ENCODE data around the gene MYO18A. TPM values are rescaled to one million over a fixed set of nuclear protein-coding genes. Genes with fewer than 3 reads are reported as not detected.

Gene MYO18A
- total RNA-seq, 1 experiment from 2014 or later: 89.9 TPM

GRCh38 chr17:29073520-29073919 is 106.7 kb downstream of the MYO18A start:
- Mint-ChIP-seq H3K9me3 (ENCODE audit: low read depth, unreplicated experiment) (no peaks in the 10 kb centered on the region), H3K4me1 (ENCODE audit: low read depth, unreplicated experiment) (no peaks in the 10 kb centered on the region), H3K27ac (ENCODE audit: unreplicated experiment) (no peak overlapping the region), H3K4me3 (ENCODE audit: low read depth, unreplicated experiment) (no peak overlapping the region), H3K27me3 (ENCODE audit: unreplicated experiment) (no peaks in the 10 kb centered on the region), H3K36me3 (ENCODE audit: insufficient read depth, unreplicated experiment) (peaks cover 39% of the 10 kb centered on the region)
- no peak for TF ChIP-seq CTCF (IDR thresholded peaks at IDR 0.05; ENCODE audit: unreplicated experiment)
- intact Hi-C loops (cut with micrococcal nuclease; ENCODE audit: unreplicated experiment): no loop called here
- TSS peak; percentile 61 for BruUV-seq (replicated peaks)
- DNase-seq: no peak
- CTCF ChIA-PET: interaction anchor here (0.5 kb wide), 1 partner anchor 15 kb away, joined by 3 read pairs; no protein-coding TSS in a partner anchor

- no peak overlapping the region for H3K4me3 Mint-ChIP-seq (ENCODE audit: low read depth, unreplicated experiment)
- CTCF ChIA-PET: no interaction called here
- H3K27ac Mint-ChIP-seq (ENCODE audit: unreplicated experiment): no peak overlapping the region
- no peaks in the 10 kb centered on the region for H3K9me3 Mint-ChIP-seq (ENCODE audit: low read depth, unreplicated experiment)
- intact Hi-C loops (cut with micrococcal nuclease; ENCODE audit: unreplicated experiment): no loop called here
- H3K36me3 Mint-ChIP-seq (ENCODE audit: insufficient read depth, unreplicated experiment): peaks cover 39% of the 10 kb centered on the region
- no peaks in the 10 kb centered on the region for H3K27me3 Mint-ChIP-seq (ENCODE audit: unreplicated experiment)
- BruUV-seq (replicated peaks): no TSS peak
- H3K4me1 Mint-ChIP-seq (ENCODE audit: low read depth, unreplicated experiment): no peaks in the 10 kb centered on the region
- no peak for TF ChIP-seq CTCF (IDR thresholded peaks at IDR 0.05; ENCODE audit: unreplicated experiment)
- no peak for DNase-seq
Measured at GRCh38 chr17:29073045-29073444, 107.2 kb downstream of the MYO18A start.

GRCh38 chr17:29071303-29071702 is 108.9 kb downstream of the MYO18A start:
- CTCF ChIA-PET: no interaction called here
- no peak overlapping the region for H3K27ac Mint-ChIP-seq (ENCODE audit: unreplicated experiment)

GRCh38 chr17:29070781-29071180 is 109.4 kb downstream of the MYO18A start:
- H3K4me3 Mint-ChIP-seq (ENCODE audit: low read depth, unreplicated experiment): no peak overlapping the region
- no peak for TF ChIP-seq CTCF (IDR thresholded peaks at IDR 0.05; ENCODE audit: unreplicated experiment)
- H3K9me3 Mint-ChIP-seq (ENCODE audit: low read depth, unreplicated experiment): no peaks in the 10 kb centered on the region
- H3K36me3 Mint-ChIP-seq (ENCODE audit: insufficient read depth, unreplicated experiment): peaks cover 27% of the 10 kb centered on the region
- no peak for DNase-seq
- peaks cover 10% of the 10 kb centered on the region for H3K27me3 Mint-ChIP-seq (ENCODE audit: unreplicated experiment)
- intact Hi-C loops (cut with micrococcal nuclease; ENCODE audit: unreplicated experiment): no loop called here
- H3K27ac Mint-ChIP-seq (ENCODE audit: unreplicated experiment): peak overlapping the region; percentile 10
- CTCF ChIA-PET: no interaction called here
- no TSS peak for BruUV-seq (replicated peaks)
- no peaks in the 10 kb centered on the region for H3K4me1 Mint-ChIP-seq (ENCODE audit: low read depth, unreplicated experiment)

More at GRCh38 chr17:29071303-29071702, 108.9 kb downstream of the MYO18A start:
- no peaks in the 10 kb centered on the region for H3K9me3 Mint-ChIP-seq (ENCODE audit: low read depth, unreplicated experiment)
- peaks cover 28% of the 10 kb centered on the region for H3K36me3 Mint-ChIP-seq (ENCODE audit: insufficient read depth, unreplicated experiment)
- H3K4me1 Mint-ChIP-seq (ENCODE audit: low read depth, unreplicated experiment): no peaks in the 10 kb centered on the region
- no peak overlapping the region for H3K4me3 Mint-ChIP-seq (ENCODE audit: low read depth, unreplicated experiment)
- H3K27me3 Mint-ChIP-seq (ENCODE audit: unreplicated experiment): peaks cover 9% of the 10 kb centered on the region
- BruUV-seq (replicated peaks): no TSS peak
- no peak for DNase-seq
- no peak for TF ChIP-seq CTCF (IDR thresholded peaks at IDR 0.05; ENCODE audit: unreplicated experiment)
- intact Hi-C loops (cut with micrococcal nuclease; ENCODE audit: unreplicated experiment): no loop called here

All from Calu3 (cell line).